DMS53 treated with DMSO at 0.1 percent for 48 hours (cell line): ENCODE data around the gene FPGS.

ENCODE experiments used
- DNase-seq: peaks from one replicate; lab custom pipeline; 2025; ENCODE audit not compliant: unreplicated experiment; lab: John Stamatoyannopoulos, UW

FPGS gene

GRCh38 chr9:127786773-127787104 lies 15.9 kb upstream of the FPGS start:
- no peak for DNase-seq

DNA sequence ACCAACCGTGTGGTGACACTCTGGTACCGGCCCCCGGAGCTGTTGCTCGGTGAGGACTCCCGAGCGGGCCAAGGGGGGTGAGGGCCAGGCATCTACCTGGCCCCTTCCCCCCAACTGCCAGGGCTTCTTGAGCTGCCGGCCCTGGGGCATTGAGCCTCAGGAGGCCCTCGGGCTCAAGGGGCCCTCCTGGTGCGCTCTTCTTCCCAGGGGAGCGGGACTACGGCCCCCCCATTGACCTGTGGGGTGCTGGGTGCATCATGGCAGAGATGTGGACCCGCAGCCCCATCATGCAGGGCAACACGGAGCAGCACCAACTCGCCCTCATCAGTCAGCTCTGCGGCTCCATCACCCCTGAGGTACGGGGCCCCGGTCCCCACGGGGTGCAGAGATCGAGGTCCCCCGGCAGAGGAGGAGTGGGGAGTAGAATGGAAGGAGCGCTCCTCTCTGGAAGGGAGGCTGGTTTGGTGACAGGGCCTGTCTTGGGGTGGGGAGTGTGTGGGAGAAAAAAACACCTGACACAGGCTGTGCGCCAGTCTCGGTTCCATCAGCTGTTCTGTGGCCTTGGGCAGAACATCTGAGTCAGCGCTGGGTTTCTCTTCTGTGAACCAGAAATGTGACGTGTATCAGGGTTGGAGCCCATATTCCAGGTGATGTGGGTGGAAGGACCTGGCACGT lies 14.2 kb upstream of the FPGS start:
- DNase-seq = no peak

- DNase-seq = no peak
Measured at GRCh38 chr9:127789179-127789578, 13.5 kb upstream of the FPGS start.

DNA sequence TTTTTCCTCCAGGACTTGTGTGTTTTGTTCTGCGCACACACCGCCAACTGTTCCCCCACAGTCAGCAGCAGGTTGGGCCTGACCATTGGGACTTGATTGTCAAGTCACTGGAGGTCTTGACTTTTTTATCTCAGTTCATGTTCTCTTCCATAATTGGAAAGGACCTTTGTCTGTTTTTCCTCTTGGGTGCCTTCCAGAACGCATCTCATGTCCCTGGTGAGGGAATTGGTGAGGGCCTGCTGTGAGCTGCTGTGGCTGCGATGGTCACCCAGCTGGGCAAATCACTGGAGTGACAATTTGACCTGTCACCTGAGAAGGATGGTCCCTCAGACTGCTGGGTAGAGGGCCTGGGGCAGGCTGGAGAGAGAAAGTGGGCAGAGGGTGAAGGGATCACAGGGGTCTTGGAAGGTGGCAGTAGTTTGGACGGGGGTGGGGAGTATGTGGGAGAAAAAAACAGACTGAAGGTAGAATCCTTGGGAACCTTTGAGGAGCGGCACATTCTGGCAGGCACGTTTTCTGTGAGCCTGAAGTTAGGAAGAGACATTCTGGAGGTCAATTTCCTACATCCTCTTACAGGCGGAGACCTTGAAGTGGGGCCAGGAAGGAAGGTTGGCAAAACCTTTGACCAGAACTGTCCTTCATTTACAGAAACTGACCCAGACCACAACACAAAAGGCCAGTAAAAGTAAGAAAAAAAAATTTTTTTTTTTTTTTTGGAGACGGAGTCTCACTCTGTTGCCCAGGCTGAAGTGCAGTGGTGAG lies 12.4 kb upstream of the FPGS start:
- DNase-seq = no peak

DNA sequence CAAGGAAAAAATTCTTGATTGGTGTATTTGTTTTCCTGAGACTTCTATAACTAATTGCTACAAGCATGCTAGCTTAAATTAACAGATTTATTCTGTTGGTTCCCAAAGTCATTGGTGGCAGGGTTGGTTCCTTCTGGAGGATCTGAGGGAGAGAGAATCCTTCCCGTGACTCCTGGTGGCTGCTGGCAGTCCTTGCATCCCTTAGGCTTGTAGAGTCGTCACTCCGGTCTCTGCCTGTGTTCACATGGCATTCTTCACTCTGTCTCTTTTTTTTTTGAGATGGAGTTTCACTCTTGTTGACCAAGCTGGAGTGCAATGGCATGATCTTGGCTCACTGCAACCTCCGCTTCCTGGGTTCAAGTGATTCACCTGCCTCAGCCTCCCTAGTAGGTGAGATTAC lies 11.6 kb upstream of the FPGS start:
- DNase-seq = no peak

DNA sequence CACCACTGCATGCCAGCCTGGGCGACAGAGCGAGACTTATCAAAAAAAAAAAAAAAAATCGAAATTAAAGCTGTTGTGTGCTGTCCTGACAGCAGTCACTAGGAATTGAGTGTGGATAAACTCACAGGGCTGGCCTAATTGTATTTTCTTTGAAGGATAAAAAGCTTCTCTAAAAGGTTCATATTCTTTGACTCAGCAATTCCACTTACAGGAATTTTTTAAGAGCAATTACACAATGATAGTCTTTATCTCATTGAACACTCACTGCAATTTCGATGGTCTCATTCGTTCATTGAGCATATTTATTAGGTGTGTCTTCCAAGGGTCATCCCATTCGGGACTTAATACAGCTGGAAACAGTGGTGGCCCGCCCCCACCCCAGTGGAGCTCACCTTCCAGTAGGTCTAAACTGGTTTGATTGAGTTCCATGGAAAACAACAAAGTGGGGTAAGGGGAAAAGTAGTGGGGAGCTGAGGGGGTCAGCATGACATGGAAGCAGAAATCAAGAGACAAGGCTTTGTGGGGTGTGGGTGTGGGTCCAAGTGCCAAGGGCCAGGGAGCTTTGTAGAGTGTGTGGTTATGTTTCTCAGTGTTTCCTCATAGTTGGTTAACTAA lies 10.2 kb upstream of the FPGS start:
- DNase-seq = no peak

DNA sequence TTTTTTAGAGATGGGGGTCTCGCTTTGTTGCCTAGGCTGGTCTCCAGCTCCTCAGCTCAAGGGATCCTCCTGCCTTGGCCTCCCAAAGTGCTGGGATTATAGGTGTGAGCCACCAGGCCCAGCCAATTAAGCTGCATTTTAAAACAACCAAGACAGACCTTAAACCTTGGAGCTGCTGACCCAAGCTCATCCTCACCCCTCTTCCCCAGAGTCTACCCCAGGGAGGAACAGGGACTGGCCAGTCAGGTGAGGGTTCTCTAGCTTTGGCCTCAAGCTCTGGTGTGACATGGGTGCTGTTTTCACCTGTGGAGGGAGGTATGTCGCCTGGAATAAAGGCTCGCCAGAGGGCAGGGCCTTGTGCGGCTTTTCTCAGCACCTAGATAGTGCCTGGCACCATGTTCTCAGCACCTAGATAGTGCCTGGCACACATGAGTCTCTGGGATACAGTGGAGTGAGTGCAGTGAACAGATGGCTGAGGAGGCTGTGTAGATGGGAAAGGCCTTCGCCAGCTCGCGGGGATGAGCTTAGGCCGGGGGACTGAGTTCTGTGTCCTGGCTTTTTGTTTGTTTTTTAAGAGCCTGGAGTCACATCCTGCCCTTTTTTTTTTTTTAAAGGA lies 9.5 kb upstream of the FPGS start:
- no peak for DNase-seq

GRCh38 chr9:127794001-127794791 lies 8.5 kb upstream of the FPGS start:
- no peak for DNase-seq

- DNase-seq = no peak
Measured at GRCh38 chr9:127796225-127796813, 6.4 kb upstream of the FPGS start.

DNA sequence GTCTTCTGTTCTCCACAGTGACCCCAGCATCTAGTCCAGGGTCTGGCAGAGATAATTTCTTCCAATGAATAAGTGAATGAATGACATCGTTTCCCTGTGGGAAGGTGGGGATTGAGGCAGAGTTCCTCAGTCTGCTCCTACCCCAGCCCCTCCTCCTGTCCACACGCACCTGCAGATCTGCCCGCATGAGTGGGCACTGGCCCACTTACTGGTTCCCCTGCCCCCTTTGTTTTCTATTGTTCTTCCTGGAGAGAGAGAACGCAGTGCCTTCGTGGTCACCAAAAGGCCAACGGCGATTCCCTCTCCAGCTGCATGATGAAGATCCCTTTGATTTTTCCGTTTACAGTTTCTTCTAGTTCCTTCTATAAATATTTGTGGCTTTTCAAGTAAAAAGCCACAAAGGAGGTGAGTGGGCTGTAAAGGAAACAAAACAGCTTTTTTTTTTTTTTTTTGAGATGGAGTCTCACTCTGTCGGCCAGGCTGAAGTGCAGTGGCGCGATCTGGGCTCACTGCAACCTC lies 5.8 kb upstream of the FPGS start:
- DNase-seq = no peak

GRCh38 chr9:127801955-127802575 lies 617 bp upstream of the FPGS start:
- no peak for DNase-seq

DNA sequence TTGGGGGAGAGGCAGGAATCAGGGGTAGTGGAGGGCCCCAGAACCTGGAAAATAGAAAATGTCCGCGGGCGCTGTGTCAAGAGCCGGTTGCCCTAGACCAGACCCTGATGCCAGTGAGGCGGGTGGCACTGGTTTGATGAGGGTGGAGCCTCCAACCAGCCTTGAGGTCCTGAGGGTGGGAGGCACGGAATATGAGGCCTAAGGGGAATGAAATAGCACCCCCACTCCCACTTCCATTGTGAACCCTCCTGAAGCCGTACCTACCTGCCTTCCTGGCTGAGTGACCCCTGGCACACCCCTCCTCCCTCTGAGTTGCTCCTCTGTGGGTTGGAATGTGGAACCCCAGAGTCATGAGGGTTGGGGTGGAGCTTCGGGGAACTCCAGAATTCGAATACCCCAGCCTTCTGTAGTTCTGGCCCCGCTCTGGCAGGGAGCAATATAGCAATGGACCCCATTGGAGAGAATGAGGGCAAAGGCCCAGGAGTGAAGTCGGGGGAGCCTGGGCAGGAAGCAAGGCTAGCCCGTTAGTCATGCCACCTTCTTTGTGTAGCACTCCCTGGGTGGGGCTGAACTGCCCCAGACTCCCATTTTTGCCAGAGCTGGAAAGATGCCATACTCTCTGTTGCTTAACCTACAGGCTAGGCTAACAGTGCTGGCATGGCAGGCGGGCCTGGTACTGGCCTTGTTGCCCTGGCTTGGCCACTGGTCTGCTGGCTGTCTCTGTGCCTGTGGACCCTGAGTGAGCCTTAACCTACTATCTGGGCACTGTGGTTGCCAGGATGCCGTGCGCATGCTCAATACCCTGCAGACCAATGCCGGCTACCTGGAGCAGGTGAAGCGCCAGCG lies 1.0 kb downstream of the FPGS start:
- DNase-seq = no peak

GRCh38 chr9:127805620-127806019 lies 2.9 kb downstream of the FPGS start:
- no peak for DNase-seq

DNA sequence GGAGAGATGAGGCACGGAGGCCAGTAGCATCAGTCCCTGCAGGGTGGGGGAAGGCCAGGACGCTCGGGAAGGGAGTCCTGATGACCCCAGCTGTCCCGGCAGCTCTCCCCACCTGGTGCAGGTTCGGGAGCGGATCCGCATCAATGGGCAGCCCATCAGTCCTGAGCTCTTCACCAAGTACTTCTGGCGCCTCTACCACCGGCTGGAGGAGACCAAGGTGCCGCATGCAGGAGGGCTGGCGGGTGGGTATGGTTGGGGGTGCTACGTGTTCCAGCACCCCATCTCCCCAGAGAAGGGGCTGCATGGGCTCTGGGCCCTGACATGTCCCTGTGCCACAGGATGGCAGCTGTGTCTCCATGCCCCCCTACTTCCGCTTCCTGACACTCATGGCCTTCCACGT lies 4.2 kb downstream of the FPGS start:
- no peak for DNase-seq

GRCh38 chr9:127808347-127809001 lies 5.8 kb downstream of the FPGS start:
- no peak for DNase-seq

DNA sequence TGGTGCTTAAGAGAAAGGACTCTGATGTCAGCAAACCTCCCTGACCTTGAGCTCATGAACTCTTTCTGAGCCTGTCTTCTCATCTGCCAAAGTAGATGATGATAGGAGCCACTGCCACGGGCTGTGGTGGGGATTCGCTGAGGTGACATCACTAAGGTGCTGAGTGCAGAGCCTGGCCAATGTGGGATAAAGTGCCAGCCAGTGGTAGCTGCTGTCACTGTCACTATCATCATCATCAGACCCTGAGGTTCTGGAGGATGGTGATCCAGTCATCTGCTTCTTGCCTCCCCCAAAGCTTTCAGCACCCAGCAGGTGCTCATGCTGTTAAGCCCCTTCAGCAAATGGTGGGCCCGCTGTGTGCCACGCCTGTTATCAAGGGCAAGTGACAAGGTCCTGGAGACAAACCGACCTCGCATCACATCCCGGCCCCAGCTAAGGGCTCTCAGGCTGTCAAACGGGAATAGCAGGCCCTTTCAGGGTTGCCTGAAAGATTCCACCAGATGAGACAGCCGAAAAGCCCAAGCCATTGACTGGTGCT lies 6.4 kb downstream of the FPGS start:
- DNase-seq = no peak

DNA sequence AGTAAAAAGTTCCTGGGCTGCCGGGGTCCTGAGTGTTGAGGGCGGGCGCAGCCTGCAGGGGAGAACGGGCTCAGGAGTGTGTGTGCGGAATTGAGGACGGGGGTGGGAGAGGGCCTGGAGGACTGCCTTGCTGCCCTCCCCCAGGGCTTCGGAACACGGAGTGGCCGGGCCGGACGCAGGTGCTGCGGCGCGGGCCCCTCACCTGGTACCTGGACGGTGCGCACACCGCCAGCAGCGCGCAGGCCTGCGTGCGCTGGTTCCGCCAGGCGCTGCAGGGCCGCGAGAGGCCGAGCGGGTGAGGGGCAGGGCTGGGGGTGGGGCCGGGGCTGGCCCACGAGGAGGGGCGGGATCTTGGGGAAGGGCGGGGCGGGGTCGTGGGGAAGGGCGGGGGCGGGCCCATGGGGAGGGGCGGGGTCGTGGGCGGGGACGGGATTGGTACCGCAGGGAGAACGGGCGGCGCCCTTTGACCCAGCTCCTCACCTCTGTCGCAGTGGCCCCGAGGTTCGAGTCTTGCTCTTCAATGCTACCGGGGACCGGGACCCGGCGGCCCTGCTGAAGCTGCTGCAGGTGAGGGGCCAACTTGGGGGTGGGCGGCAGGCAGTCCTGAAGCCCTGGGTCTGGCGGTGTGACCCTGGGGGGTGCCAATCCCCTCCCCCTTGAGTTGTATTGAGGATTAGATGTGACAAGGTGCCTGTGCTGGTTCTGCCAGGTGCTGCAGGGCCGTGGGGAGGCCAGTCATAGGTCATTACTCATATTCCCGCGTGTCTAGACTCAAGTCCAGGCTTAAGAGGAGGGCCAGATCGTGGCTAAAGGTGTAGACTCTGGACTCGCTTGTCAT lies 7.1 kb downstream of the FPGS start:
- no peak for DNase-seq
